D721Med (cell line): ENCODE results near the gene ADAMTS6.

Experiments used
- DNase-seq: peaks from one replicate; pipeline ENCODE4 v3.0.0; 2011; ENCODE audit warnings: low spot score; ENCODE audit not compliant: insufficient read length
- FAIRE-seq: peaks from 2 replicates; lab custom pipeline; 2011; peaks lifted over from hg19 to GRCh38; lab: Jason Lieb, UNC
- CTCF ChIP-seq: IDR thresholded peaks from 2 replicates; pipeline ENCODE4 v1.5.1; 2012; ENCODE audit warnings: mild to moderate bottlenecking, control low read depth; ENCODE audit not compliant: insufficient read depth; ENCODE audit errors: missing control alignments

ADAMTS6 gene

GRCh38 chr5:65296067-65296466, 185.7 kb downstream of the ADAMTS6 start:
- no peak for TF ChIP-seq CTCF
- FAIRE-seq (no peak), DNase-seq (no peak)

- no peak for TF ChIP-seq CTCF
- DNase-seq, result no peak
- FAIRE-seq, result no peak
These were observed 189.5 kb downstream of the ADAMTS6 start for GRCh38 chr5:65292196-65292595.

GRCh38 chr5:65290677-65291076, 191.0 kb downstream of the ADAMTS6 start:
- FAIRE-seq, result no peak
- no peak for DNase-seq
- no peak for TF ChIP-seq CTCF

- DNase-seq, result no peak
- no peak for TF ChIP-seq CTCF
- FAIRE-seq, result no peak
These were observed 193.1 kb downstream of the ADAMTS6 start for GRCh38 chr5:65288657-65289056.

GRCh38 chr5:65279603-65280002, 202.1 kb downstream of the ADAMTS6 start:
- DNase-seq (no peak), FAIRE-seq (no peak)
- no peak for TF ChIP-seq CTCF

- DNase-seq (no peak), FAIRE-seq (no peak)
- no peak for TF ChIP-seq CTCF
These were observed 205.4 kb downstream of the ADAMTS6 start for GRCh38 chr5:65276178-65276890.

GRCh38 chr5:65271906-65272305, 209.8 kb downstream of the ADAMTS6 start:
- no peak for TF ChIP-seq CTCF
- FAIRE-seq, result no peak
- DNase-seq, result no peak
